WTC11 (cell line): ENCODE data around the gene PRKCE.

ENCODE experiments used
- ELF4 ChIP-seq: sonication (generic); formaldehyde crosslinking; IDR thresholded peaks from 2 replicates; pipeline ENCODE4 v1.8.1; 2022; ENCODE audit warnings: low read depth, mild to moderate bottlenecking, moderate library complexity, missing genetic modification reagents
- STAT6 ChIP-seq: sonication (generic); formaldehyde crosslinking; conservative IDR thresholded peaks from 2 replicates; pipeline ENCODE4 v1.8.1; 2023; ENCODE audit warnings: mild to moderate bottlenecking, low read depth, missing genetic modification reagents, moderate library complexity

DNA sequence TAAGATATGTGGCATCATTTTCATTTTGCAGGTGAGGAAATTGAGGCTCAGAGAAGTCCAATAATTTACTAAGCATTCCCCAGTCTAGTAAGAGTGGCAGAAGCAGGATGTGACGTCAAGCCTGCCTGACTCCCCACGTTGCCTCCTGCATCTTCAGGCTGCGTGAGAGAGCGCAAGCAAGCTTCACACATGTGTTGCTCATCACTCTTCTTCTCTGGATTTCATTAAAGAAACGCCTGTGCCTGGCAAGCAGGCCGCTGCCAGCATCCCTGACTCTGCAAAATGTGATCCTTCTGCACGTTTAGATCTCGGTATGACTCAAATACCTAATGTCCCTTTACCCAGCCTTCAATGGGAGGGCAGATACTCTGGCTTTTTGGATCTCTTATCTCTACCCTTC, 96.8 kb downstream of the PRKCE start:
- no peak for TF ChIP-seq ELF4 (CRISPR knock-in tag)
- no peak for TF ChIP-seq STAT6
